CD4-positive, alpha-beta T cell (primary cell): ENCODE results near the gene ADGRF4. TPM values are rescaled to one million over a fixed set of nuclear protein-coding genes. Genes with fewer than 3 reads are reported as not detected.

Source experiments
- ATAC-seq: fragments of 200-7000 bp; cut with Tn5 transposase; one replicate; pipeline ENCODE4 v1.10.0; 2022; ENCODE audit warnings: mild to moderate bottlenecking; ENCODE audit not compliant: poor library complexity
- CTCF ChIA-PET: fragments of 350-600 bp; sonication (Branson Sonifier 250); formaldehyde crosslinking; loops from one replicate; lab custom pipeline; 2021; ENCODE audit warnings: antibody characterized with exemption, inconsistent platforms; lab: Charles Lee
- POLR2A ChIA-PET: fragments of 350-600 bp; sonication (Branson Sonifier 250); formaldehyde crosslinking; loops from one replicate; lab custom pipeline; 2021; ENCODE audit warnings: antibody characterized with exemption, inconsistent platforms; lab: Charles Lee
- DNase-seq, 14 experiments: peaks; one replicate each; pipeline ENCODE4 v3.0.0-alpha.2; 2013 to 2020; ENCODE audit warnings: mixed read lengths in 2 of 14
- H3K27ac ChIP-seq, 2 donors: one replicate each; pipeline versions ENCODE4 v1.5.1 to v1.7.0; 2013; ENCODE audit warnings: low read length in 2 of 2, low read depth in 1 of 2, mild to moderate bottlenecking in 1 of 2
- H3K27me3 ChIP-seq, 2 experiments: 1 replicate in 1 of 2; 2 replicates in 1 of 2; pipeline versions ENCODE4 v1.6.1 to v1.7.0; 2013; ENCODE audit warnings: low read length in 2 of 2, control low read depth in 1 of 2, mild to moderate bottlenecking in 1 of 2, moderate library complexity in 1 of 2; ENCODE audit not compliant: insufficient read depth in 2 of 2, control insufficient read depth in 1 of 2
- H3K36me3 ChIP-seq: one replicate; pipeline ENCODE4 v1.6.1; 2013; ENCODE audit warnings: low read length, control low read depth; ENCODE audit not compliant: insufficient read depth
- H3K4me1 ChIP-seq: one replicate; pipeline ENCODE4 v1.6.1; 2013; ENCODE audit warnings: low read length, control low read depth; ENCODE audit not compliant: insufficient read depth
- H3K4me3 ChIP-seq: one replicate; pipeline ENCODE4 v1.5.1; 2013; ENCODE audit warnings: mild to moderate bottlenecking, low read length, moderate library complexity
- H3K9me3 ChIP-seq, 2 experiments: 1 replicate in 1 of 2; 2 replicates in 1 of 2; pipeline versions ENCODE4 v1.6.1 to v1.7.0; 2013; ENCODE audit warnings: low read length in 2 of 2, mild to moderate bottlenecking in 2 of 2, control low read depth in 1 of 2, moderate library complexity in 1 of 2; ENCODE audit not compliant: control insufficient read depth in 1 of 2, insufficient read depth in 1 of 2
- H3K27ac Mint-ChIP-seq: one replicate; pipeline ENCODE4 v1.8.0; 2020; ENCODE audit warnings: mixed read lengths
- H3K27me3 Mint-ChIP-seq: one replicate; pipeline ENCODE4 v1.8.0; 2021; ENCODE audit warnings: mixed read lengths
- H3K36me3 Mint-ChIP-seq: one replicate; pipeline ENCODE4 v1.8.0; 2021; ENCODE audit warnings: low read depth, mixed read lengths
- H3K4me1 Mint-ChIP-seq: one replicate; pipeline ENCODE4 v1.8.0; 2021; ENCODE audit warnings: low read depth, mixed read lengths
- H3K4me3 Mint-ChIP-seq: one replicate; pipeline ENCODE4 v1.8.0; 2020; ENCODE audit warnings: mild to moderate bottlenecking, mixed read lengths
- H3K9me3 Mint-ChIP-seq: one replicate; pipeline ENCODE4 v1.8.0; 2020; ENCODE audit warnings: mixed read lengths
- intact Hi-C, 2 experiments: fragments of 100-400 bp; cut with DNase I in 1 of 2; cut with micrococcal nuclease in 1 of 2; formaldehyde crosslinking; loops; one replicate each; pipeline versions ENCODE4 v1.15.1 to v1.9.0; 2023 to 2025; cut with DNase I, micrococcal nuclease
- total RNA-seq, 174 experiments: library from RNA in 2 of 174; stranded (reverse) in 2 of 174; gene quantifications; one replicate each; pipeline ENCODE4 v1.2.3 and lab custom pipeline; 2021 to 2026
- TF ChIP-seq, protein P1 (sequence below): fragments of 200-600 bp; IDR thresholded peaks from one replicate; pipeline ENCODE4 v1.8.0; 2022; ENCODE audit warnings: antibody characterized with exemption, mild to moderate bottlenecking

The ADGRF4 gene
- total RNA-seq, 2 experiments from 2014 or later, result not detected

DNA sequence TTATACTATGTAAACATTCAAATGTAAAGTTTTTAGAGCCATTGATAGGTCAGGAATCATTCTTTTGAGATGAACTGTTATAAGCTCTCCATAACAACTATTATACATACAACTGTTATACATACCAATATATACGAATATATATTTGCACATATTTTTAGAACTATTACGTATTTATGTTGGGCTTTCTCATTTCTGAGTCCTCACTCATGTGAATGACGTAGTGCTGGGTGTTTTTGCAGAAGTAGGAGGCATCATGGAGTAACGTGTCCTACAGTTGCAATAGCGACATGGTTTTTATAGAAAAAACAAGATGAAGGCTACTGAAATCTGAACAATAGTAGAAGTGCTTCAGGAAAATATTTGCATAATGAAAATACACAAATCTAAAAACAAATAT, 36.4 kb upstream of the ADGRF4 start:
- H3K4me3 Mint-ChIP-seq, result no peak overlapping the region
- peaks cover 22% of the 10 kb centered on the region for H3K27me3 Mint-ChIP-seq
- Histone ChIP-seq H3K27me3 (no peaks in the 10 kb centered on the region), H3K4me1 (no peaks in the 10 kb centered on the region), H3K36me3 (no peaks in the 10 kb centered on the region), H3K27ac (no peak overlapping the region), H3K9me3 (no peaks in the 10 kb centered on the region), H3K4me3 (no peak overlapping the region)
- H3K36me3 Mint-ChIP-seq, result no peaks in the 10 kb centered on the region
- DNase-seq (no peak), ATAC-seq (no peak)
- no peaks in the 10 kb centered on the region for H3K9me3 Mint-ChIP-seq
- no peaks in the 10 kb centered on the region for H3K4me1 Mint-ChIP-seq
- POLR2A ChIA-PET, result no interaction called here
- CTCF ChIA-PET, result no interaction called here
- H3K27ac Mint-ChIP-seq, result no peak overlapping the region
- intact Hi-C loops, result no loop called here
- TF ChIP-seq, protein P1, sequence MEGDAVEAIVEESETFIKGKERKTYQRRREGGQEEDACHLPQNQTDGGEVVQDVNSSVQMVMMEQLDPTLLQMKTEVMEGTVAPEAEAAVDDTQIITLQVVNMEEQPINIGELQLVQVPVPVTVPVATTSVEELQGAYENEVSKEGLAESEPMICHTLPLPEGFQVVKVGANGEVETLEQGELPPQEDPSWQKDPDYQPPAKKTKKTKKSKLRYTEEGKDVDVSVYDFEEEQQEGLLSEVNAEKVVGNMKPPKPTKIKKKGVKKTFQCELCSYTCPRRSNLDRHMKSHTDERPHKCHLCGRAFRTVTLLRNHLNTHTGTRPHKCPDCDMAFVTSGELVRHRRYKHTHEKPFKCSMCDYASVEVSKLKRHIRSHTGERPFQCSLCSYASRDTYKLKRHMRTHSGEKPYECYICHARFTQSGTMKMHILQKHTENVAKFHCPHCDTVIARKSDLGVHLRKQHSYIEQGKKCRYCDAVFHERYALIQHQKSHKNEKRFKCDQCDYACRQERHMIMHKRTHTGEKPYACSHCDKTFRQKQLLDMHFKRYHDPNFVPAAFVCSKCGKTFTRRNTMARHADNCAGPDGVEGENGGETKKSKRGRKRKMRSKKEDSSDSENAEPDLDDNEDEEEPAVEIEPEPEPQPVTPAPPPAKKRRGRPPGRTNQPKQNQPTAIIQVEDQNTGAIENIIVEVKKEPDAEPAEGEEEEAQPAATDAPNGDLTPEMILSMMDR, result no peak

DNA sequence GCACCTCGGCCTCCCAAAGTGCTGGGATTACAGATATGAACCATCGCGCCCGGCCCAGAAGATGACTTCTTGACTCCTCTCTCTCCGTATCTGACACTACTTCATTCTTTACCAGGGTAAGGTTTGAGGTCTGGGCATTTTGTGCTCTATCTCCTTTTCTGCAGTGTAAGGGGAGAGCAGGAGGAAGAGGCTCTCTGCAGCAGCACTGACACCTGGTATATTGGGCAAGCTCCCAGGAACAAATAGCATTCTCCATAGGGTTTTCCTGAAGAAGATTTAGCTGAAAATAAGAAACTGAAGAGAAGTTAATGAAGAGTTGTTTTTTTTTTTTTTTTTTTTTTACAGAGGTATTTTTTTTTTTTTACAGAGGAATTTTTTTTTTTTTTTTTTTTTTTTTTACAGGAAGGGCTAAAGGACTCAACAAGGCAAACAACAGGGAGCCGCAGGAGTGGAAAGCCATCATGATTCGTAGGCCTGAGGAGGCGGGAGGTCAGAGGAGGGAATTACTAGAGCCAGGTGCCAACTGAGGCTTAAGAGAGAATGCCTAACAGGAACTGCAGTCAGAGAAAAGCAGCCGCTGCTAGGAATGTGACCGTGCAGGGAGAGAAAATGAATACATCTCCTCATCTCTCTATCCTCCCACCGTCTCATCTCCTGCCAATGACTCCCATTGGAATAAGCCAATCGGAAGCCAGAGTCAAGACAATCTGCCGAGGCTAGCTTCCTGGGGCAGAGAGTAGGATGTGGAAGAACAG, 34.7 kb upstream of the ADGRF4 start:
- H3K27ac Mint-ChIP-seq, result no peak overlapping the region
- H3K4me3 Mint-ChIP-seq, result no peak overlapping the region
- no peak for ATAC-seq
- POLR2A ChIA-PET, result no interaction called here
- DNase-seq, result no peak
- H3K36me3 Mint-ChIP-seq, result no peaks in the 10 kb centered on the region
- no peaks in the 10 kb centered on the region for H3K4me1 Mint-ChIP-seq
- Histone ChIP-seq H3K4me1 (no peaks in the 10 kb centered on the region), H3K4me3 (no peak overlapping the region), H3K27ac (no peak overlapping the region), H3K27me3 (peaks cover 0 to 2% of the 10 kb centered on the region in 2 experiments), H3K36me3 (no peaks in the 10 kb centered on the region), H3K9me3 (no peaks in the 10 kb centered on the region)
- TF ChIP-seq, protein P1, result no peak
- H3K9me3 Mint-ChIP-seq, result no peaks in the 10 kb centered on the region
- intact Hi-C loops, result no loop called here
- CTCF ChIA-PET, result no interaction called here
- peaks cover 37% of the 10 kb centered on the region for H3K27me3 Mint-ChIP-seq

DNA sequence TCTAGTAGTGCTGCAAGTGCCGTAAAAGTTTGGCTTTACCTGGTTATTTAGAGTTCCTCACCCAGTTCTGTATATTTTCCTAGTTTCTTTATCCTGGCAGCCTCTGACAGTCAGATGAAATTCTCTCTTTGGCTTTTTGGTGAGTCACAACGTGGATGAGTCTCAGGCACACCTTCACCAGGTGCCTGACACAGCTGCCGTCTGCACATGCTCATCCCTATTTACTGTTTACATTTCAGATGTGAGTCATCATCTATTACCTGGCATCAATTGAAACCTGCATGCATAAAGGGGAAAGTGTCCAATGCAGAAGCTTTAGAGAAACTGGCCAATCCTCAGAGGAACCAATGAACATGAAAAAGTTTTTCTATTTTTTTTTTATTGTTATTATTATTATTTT, 33.3 kb upstream of the ADGRF4 start:
- peaks cover 50% of the 10 kb centered on the region for H3K27me3 Mint-ChIP-seq
- no peak overlapping the region for H3K27ac Mint-ChIP-seq
- H3K4me1 Mint-ChIP-seq, result no peaks in the 10 kb centered on the region
- no peak overlapping the region for H3K4me3 Mint-ChIP-seq
- no peaks in the 10 kb centered on the region for H3K36me3 Mint-ChIP-seq
- no peak for DNase-seq
- no peak for ATAC-seq
- TF ChIP-seq, protein P1, result no peak
- H3K9me3 ChIP-seq, result no peaks in the 10 kb centered on the region
- H3K4me3 ChIP-seq, result no peak overlapping the region
- H3K4me1 ChIP-seq, result no peaks in the 10 kb centered on the region
- no peaks in the 10 kb centered on the region for H3K36me3 ChIP-seq
- H3K27ac ChIP-seq, result no peak overlapping the region
- POLR2A ChIA-PET, result no interaction called here
- peaks cover 0 to 4% of the 10 kb centered on the region in 2 experiments for H3K27me3 ChIP-seq
- intact Hi-C loops, result no loop called here
- CTCF ChIA-PET, result no interaction called here
- H3K9me3 Mint-ChIP-seq, result no peaks in the 10 kb centered on the region
